H1 (cell line): ENCODE measurements around the gene CADPS. TPM values are rescaled to one million over a fixed set of nuclear protein-coding genes. Genes with fewer than 3 reads are reported as not detected.

Source experiments
- CTCF ChIA-PET: fragments of 300-600 bp; sonication (Branson Sonifier 250); formaldehyde crosslinking; loops from one replicate; lab custom pipeline; 2021; ENCODE audit not compliant: partially characterized antibody; lab: Charles Lee
- POLR2A ChIA-PET: fragments of 300-600 bp; sonication (Branson Sonifier 250); formaldehyde crosslinking; loops from one replicate; lab custom pipeline; 2021; ENCODE audit warnings: inconsistent platforms; ENCODE audit not compliant: partially characterized antibody; lab: Charles Lee
- DNase-seq, 2 experiments: peaks; one replicate each; pipeline versions ENCODE4 v3.0.0 to v3.0.0-alpha.2; 2010 to 2022; ENCODE audit warnings: low spot score in 2 of 2, low read depth in 1 of 2, mixed read lengths in 1 of 2
- FAIRE-seq: peaks from 2 replicates; lab custom pipeline; 2011; peaks lifted over from hg19 to GRCh38; lab: Jason Lieb, UNC
- H2AFZ ChIP-seq: 2 replicates; pipeline ENCODE4 v1.8.1; 2012; ENCODE audit warnings: low read length, inconsistent platforms
- H2AK5ac ChIP-seq: 2 replicates; pipeline ENCODE4 v1.6.1; 2013; ENCODE audit warnings: low read depth, low read length
- H2BK120ac ChIP-seq: replicated peaks from 2 replicates; pipeline ENCODE3; 2013; ENCODE audit warnings: low read depth, low read length, inconsistent platforms
- H2BK12ac ChIP-seq: 2 replicates; pipeline ENCODE4 v1.6.1; 2013; ENCODE audit warnings: low read depth, low read length
- H2BK15ac ChIP-seq: 2 replicates; pipeline ENCODE4 v1.6.1; 2013; ENCODE audit warnings: low read length
- H2BK20ac ChIP-seq: 2 replicates; pipeline ENCODE4 v1.6.1; 2013; ENCODE audit warnings: low read length
- H2BK5ac ChIP-seq: 2 replicates; pipeline ENCODE4 v1.6.1; 2013; ENCODE audit warnings: low read depth, low read length
- H3K14ac ChIP-seq: 2 replicates; pipeline ENCODE4 v1.6.1; 2013; ENCODE audit warnings: inconsistent platforms; ENCODE audit not compliant: insufficient read length
- H3K18ac ChIP-seq: 2 replicates; pipeline ENCODE4 v1.6.1; 2013; ENCODE audit warnings: low read length; ENCODE audit errors: extremely low read depth
- H3K23ac ChIP-seq: 2 replicates; pipeline ENCODE4 v1.6.1; 2013; ENCODE audit warnings: inconsistent platforms; ENCODE audit not compliant: insufficient read length
- H3K23me2 ChIP-seq: 2 replicates; pipeline ENCODE4 v1.6.1; 2013; ENCODE audit warnings: low read depth, low read length
- H3K27ac ChIP-seq: 2 replicates; pipeline ENCODE4 v1.6.1; 2011; ENCODE audit warnings: low read depth, low read length, inconsistent platforms
- H3K27me3 ChIP-seq, 4 experiments: replicated peaks in 1 of 4; 1 replicate in 1 of 4; 2 replicates in 3 of 4; pipeline versions ENCODE4 v1.6.1 to v1.8.1; 2011 to 2013; ENCODE audit warnings: low read length in 3 of 4, mild to moderate bottlenecking in 3 of 4, inconsistent platforms in 2 of 4, mixed read lengths in 2 of 4, moderate library complexity in 1 of 4; ENCODE audit not compliant: control insufficient read depth in 3 of 4, insufficient read depth in 3 of 4; ENCODE audit errors: extremely low read depth in 1 of 4
- H3K36me3 ChIP-seq, 4 experiments: 2 replicates each; pipeline versions ENCODE4 v1.6.1 to v1.8.1; 2011 to 2013; ENCODE audit warnings: mild to moderate bottlenecking in 4 of 4, low read length in 3 of 4, moderate library complexity in 2 of 4, control low read depth in 1 of 4, inconsistent platforms in 1 of 4; ENCODE audit not compliant: insufficient read depth in 4 of 4, control insufficient read depth in 2 of 4
- H3K4ac ChIP-seq: replicated peaks from 2 replicates; pipeline ENCODE3; 2013; ENCODE audit warnings: low read length, low read depth, mixed read lengths, inconsistent platforms; ENCODE audit not compliant: insufficient read length
- H3K4me1 ChIP-seq, 4 experiments: replicated peaks in 1 of 4; 1 replicate in 1 of 4; 2 replicates in 3 of 4; pipeline versions ENCODE4 v1.6.1 to v1.8.1; 2011 to 2013; ENCODE audit warnings: low read length in 3 of 4, inconsistent platforms in 2 of 4, mixed read lengths in 1 of 4; ENCODE audit not compliant: insufficient read depth in 4 of 4, control insufficient read depth in 3 of 4
- H3K4me2 ChIP-seq, 2 experiments: 2 replicates each; pipeline versions ENCODE4 v1.6.1 to v1.8.1; 2011 to 2013; ENCODE audit warnings: low read depth in 2 of 2, low read length in 2 of 2, control low read depth in 1 of 2, inconsistent platforms in 1 of 2, mild to moderate bottlenecking in 1 of 2; ENCODE audit not compliant: insufficient read depth in 1 of 2
- H3K4me3 ChIP-seq, 4 experiments: fragments of 200-600, 300-600 bp in 1 of 4; sonication (generic), shearing (Covaris generic), sonication (Bioruptor Twin) in 1 of 4; 2 replicates each; pipeline versions ENCODE4 v1.5.1 to v1.8.1; 2011 to 2016; ENCODE audit warnings: low read length in 4 of 4, low read depth in 3 of 4, control low read depth in 2 of 4, inconsistent platforms in 2 of 4, mild to moderate bottlenecking in 2 of 4, mixed read lengths in 1 of 4, moderate library complexity in 1 of 4; ENCODE audit not compliant: insufficient read depth in 2 of 4; ENCODE audit errors: extremely low read depth in 1 of 4
- H3K56ac ChIP-seq: replicated peaks from 2 replicates; pipeline ENCODE3; 2013; ENCODE audit warnings: low read depth, mild to moderate bottlenecking, mixed read lengths, low read length, inconsistent platforms; ENCODE audit not compliant: insufficient read length
- H3K79me1 ChIP-seq: 2 replicates; pipeline ENCODE4 v1.6.1; 2013; ENCODE audit warnings: low read depth, low read length, control low read depth
- H3K79me2 ChIP-seq, 2 experiments: 2 replicates each; pipeline versions ENCODE4 v1.6.1 to v1.8.1; 2012 to 2013; ENCODE audit warnings: low read length in 2 of 2, mild to moderate bottlenecking in 2 of 2, inconsistent platforms in 1 of 2; ENCODE audit not compliant: insufficient read depth in 2 of 2, control insufficient read depth in 1 of 2
- H3K9ac ChIP-seq, 4 experiments: replicated peaks in 1 of 4; 1 replicate in 1 of 4; 2 replicates in 3 of 4; pipeline versions ENCODE4 v1.6.1 to v1.8.1; 2011 to 2013; ENCODE audit warnings: low read depth in 3 of 4, low read length in 3 of 4, control low read depth in 2 of 4, mild to moderate bottlenecking in 2 of 4, moderate library complexity in 2 of 4, inconsistent platforms in 1 of 4; ENCODE audit errors: extremely low read depth in 1 of 4
- H3K9me3 ChIP-seq, 2 experiments: 2 replicates each; pipeline versions ENCODE4 v1.6.1 to v1.8.1; 2012 to 2013; ENCODE audit warnings: mild to moderate bottlenecking in 2 of 2, moderate library complexity in 2 of 2, control low read depth in 1 of 2, inconsistent platforms in 1 of 2, low read depth in 1 of 2, low read length in 1 of 2, mixed read lengths in 1 of 2; ENCODE audit not compliant: insufficient read depth in 2 of 2
- H4K20me1 ChIP-seq, 2 experiments: replicated peaks in 1 of 2; 2 replicates each; pipeline versions ENCODE3 to v1.8.1; 2011 to 2013; ENCODE audit warnings: inconsistent platforms in 2 of 2, low read length in 2 of 2, mild to moderate bottlenecking in 1 of 2; ENCODE audit not compliant: insufficient read depth in 2 of 2, control insufficient read depth in 1 of 2
- H4K5ac ChIP-seq: 2 replicates; pipeline ENCODE4 v1.6.1; 2013; ENCODE audit warnings: low read length, low read depth, mixed read lengths, inconsistent platforms; ENCODE audit not compliant: insufficient read length
- H4K8ac ChIP-seq: 2 replicates; pipeline ENCODE4 v1.8.0; 2013; ENCODE audit warnings: mild to moderate bottlenecking, moderate library complexity, low read length, inconsistent platforms; ENCODE audit not compliant: insufficient read depth; ENCODE audit errors: extremely low read depth
- H4K91ac ChIP-seq: replicated peaks from 2 replicates; pipeline ENCODE3; 2013; ENCODE audit warnings: low read length, mixed read lengths, inconsistent platforms; ENCODE audit not compliant: insufficient read length
- ASH2L ChIP-seq: fragments of 200-600, 300-600 bp; sonication (generic); IDR thresholded peaks from one replicate; pipeline ENCODE4 v1.7.1; 2017; ENCODE audit warnings: low read length
- CBX8 ChIP-seq: fragments of 300-800, 300-1000 bp; sonication (generic); IDR thresholded peaks from 2 replicates; pipeline ENCODE4 v1.7.1; 2016; ENCODE audit warnings: low read depth, low read length, borderline replicate concordance
- WGBS, 2 experiments: shearing (Covaris generic) in 1 of 2; methylation state at CpG; one replicate each; pipeline versions ENCODE4 v1.1.6 to v1.1.7; 2013 to 2015; ENCODE audit warnings: low lambda C conversion rate in 2 of 2, mixed read lengths in 2 of 2, inconsistent platforms in 1 of 2, low coverage in 1 of 2, missing lambda C conversion rate in 1 of 2; ENCODE audit not compliant: insufficient replicate concordance in 2 of 2, insufficient coverage in 1 of 2, insufficient read length in 1 of 2; ENCODE audit errors: extremely low coverage in 1 of 2, missing lambda C conversion rate in 1 of 2; 5-methylcytosine and 5-hydroxymethylcytosine counted together
- polyA plus RNA-seq, 7 experiments: library from polyadenylated mRNA; depleted of rRNA in 3 of 7; stranded (reverse) in 5 of 7; unstranded in 2 of 7; fragments of >200 nt in 5 of 7; fragments of 200-250 nt in 2 of 7; gene quantifications; 1 replicate in 5 of 7; 2 replicates in 1 of 7; 4 replicates in 1 of 7; pipeline versions ENCODE4 v1.2.1 to v1.2.3, GENCODE V29; 2011 to 2013; ENCODE audit warnings: missing spikeins in 2 of 7, mixed read lengths in 2 of 7
- total RNA-seq: library from RNA; stranded (reverse); fragmentation: NEBNext Ultra II Directional; extraction: Animal tissue kit (Norgen Biotek cat#: 25700); gene quantifications from 2 replicates; pipeline ENCODE4 v1.2.1, GENCODE V29; 2021

CADPS gene
- total and polyA plus RNA-seq, 2 of the 8 experiments (the other 6 are each of a cell fraction or from before 2014, with no cell fraction given) = 7.1 to 10.2 TPM

GRCh38 chr3:62376454-62376720, 498.8 kb downstream of the CADPS start:
- H2BK120ac ChIP-seq = no peak overlapping the region
- H2BK5ac ChIP-seq = no peak overlapping the region
- no peak overlapping the region for H2BK20ac ChIP-seq
- H3K4me3 ChIP-seq = no peak overlapping the region
- 0 out of 2 replicates have a peak overlapping the region, but pooled peaks have one; percentile 11 for H2BK12ac ChIP-seq
- 0 out of 8 replicates have a peak, but pooled peaks cover 0 to 4% (median 0%) of the 10 kb centered on the region in 4 experiments for H3K36me3 ChIP-seq
- H3K23me2 ChIP-seq = peaks cover 3% of the 10 kb centered on the region; the same call in 1 of the 2 replicates
- ChIA-PET CTCF (no interaction called here), POLR2A (interaction anchor here (1.3 kb wide), 1 partner anchor 184 kb away, joined by 3 read pairs; no protein-coding TSS in a partner anchor)
- no peak overlapping the region for H3K14ac ChIP-seq
- FAIRE-seq (no peak), DNase-seq (no peak)
- H3K4ac ChIP-seq = no peak overlapping the region
- no peaks in the 10 kb centered on the region for H3K79me2 ChIP-seq
- no peak overlapping the region for H2AFZ ChIP-seq
- peak overlapping the region in 1 of 2 experiments; percentile 68; a peak in 2 of 4 replicates for H3K4me2 ChIP-seq
- H3K56ac ChIP-seq = no peak overlapping the region
- H3K27me3 ChIP-seq = peaks cover 82 to 100% (median 99%) of the 10 kb centered on the region in 4 experiments
- H3K18ac ChIP-seq = no peak overlapping the region
- 23% methylated on average over 2 of the region's 3 CpGs; no CpG with 5 or more reads in 1 of the 2 experiments for WGBS, 2 experiments
- no peak overlapping the region; the same call in 1 of the 2 replicates for H2BK15ac ChIP-seq
- 0 out of 2 replicates have a peak, but pooled peaks have one; percentile 46 for TF ChIP-seq CBX8
- TF ChIP-seq ASH2L = no peak
- peaks cover 25 to 63% (median 35%) of the 10 kb centered on the region in 4 experiments for H3K4me1 ChIP-seq
- H3K9ac ChIP-seq = no peak overlapping the region
- no peak overlapping the region for H4K91ac ChIP-seq
- H4K5ac ChIP-seq = no peak overlapping the region
- H3K79me1 ChIP-seq = no peaks in the 10 kb centered on the region
- H4K20me1 ChIP-seq = peaks cover 3 to 19% of the 10 kb centered on the region in 2 experiments
- no peak overlapping the region for H2AK5ac ChIP-seq
- no peaks in the 10 kb centered on the region; a peak in 2 of 4 replicates for H3K9me3 ChIP-seq
- H4K8ac ChIP-seq = no peak overlapping the region
- no peak overlapping the region for H3K27ac ChIP-seq
- no peak overlapping the region for H3K23ac ChIP-seq
